GM13976 (cell line): Measurements from ENCODE around the gene ESR2.
A peak's percentile ranks its signal among the peaks of the same experiment; 100 is the strongest.

Source experiments
- DNase-seq: peaks from one replicate; pipeline ENCODE4 v3.0.0; 2012; ENCODE audit warnings: low spot score
- in situ Hi-C: fragments of 300-500 bp; cut with MboI; formaldehyde crosslinking; loops from one replicate; pipeline ENCODE4 v1.12.0; 2022; ENCODE audit warnings: low sequenced_read_pairs, mixed read lengths, inconsistent platforms; ENCODE audit not compliant: unreplicated experiment
- TF ChIP-seq, protein P1 (sequence below): IDR thresholded peaks from 2 replicates; pipeline ENCODE4 v1.5.1; 2012; ENCODE audit warnings: borderline replicate concordance, mild to moderate bottlenecking; ENCODE audit not compliant: insufficient read depth; ENCODE audit errors: extremely low read depth, missing control alignments, control extremely low read depth

Gene ESR2

DNA sequence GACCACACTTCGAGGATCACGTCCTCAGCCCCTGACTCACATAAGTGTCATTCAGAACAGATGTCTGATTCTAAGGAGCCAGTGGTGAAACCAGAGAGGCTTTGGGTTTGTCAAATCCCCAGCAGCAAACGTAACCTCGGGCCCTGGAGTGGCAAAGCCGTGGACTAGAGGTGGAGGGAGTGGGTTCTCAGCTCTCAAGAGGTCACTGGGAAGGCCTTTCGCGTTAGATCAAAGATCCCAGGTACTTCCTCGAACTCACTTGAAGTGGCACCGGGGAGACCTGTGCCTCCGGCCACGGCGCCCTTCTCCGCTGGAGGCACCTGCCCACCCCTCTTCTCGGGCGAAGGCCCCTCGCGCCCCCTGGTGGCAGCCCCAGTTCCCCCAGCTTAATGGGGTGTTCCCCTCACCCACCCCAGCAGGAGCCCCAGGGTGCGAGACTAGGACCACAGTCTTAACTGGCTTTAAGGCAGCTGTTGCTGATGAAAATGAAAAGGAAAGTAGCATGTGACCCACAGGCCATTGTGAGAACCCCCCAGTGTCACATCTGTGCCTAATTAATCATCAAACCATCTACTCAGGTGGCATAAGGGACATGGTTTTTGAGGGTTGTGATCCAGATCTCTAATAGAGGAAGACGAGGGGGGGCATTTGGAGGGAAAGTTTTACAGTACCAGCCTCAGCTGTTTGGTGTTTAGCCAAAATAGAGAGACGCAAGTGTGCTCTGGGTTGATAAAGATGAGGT lies 672 bp upstream of the ESR2 start:
- in situ Hi-C loops = no loop called here

DNA sequence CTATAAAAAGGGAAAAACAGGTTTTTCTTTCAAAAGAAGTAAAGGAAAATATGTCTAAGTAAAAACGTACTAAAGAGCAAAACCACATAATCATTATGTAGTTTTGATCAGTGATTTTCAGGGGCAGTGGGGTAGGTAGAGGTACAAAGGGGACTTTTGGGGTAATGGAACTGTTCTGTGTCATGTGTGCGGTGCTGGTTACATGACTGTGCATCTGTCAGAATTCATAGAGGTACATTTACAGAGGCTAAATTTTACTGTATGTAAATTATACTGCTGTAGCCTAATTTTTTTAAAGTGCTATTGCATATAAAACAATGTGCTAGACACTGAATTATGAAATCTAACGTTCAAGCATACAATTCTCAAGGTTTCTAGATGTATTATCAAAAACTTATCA lies 2.0 kb downstream of the ESR2 start:
- in situ Hi-C loops = no loop called here
- TF ChIP-seq, protein P1, sequence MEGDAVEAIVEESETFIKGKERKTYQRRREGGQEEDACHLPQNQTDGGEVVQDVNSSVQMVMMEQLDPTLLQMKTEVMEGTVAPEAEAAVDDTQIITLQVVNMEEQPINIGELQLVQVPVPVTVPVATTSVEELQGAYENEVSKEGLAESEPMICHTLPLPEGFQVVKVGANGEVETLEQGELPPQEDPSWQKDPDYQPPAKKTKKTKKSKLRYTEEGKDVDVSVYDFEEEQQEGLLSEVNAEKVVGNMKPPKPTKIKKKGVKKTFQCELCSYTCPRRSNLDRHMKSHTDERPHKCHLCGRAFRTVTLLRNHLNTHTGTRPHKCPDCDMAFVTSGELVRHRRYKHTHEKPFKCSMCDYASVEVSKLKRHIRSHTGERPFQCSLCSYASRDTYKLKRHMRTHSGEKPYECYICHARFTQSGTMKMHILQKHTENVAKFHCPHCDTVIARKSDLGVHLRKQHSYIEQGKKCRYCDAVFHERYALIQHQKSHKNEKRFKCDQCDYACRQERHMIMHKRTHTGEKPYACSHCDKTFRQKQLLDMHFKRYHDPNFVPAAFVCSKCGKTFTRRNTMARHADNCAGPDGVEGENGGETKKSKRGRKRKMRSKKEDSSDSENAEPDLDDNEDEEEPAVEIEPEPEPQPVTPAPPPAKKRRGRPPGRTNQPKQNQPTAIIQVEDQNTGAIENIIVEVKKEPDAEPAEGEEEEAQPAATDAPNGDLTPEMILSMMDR = no peak
- no peak for DNase-seq

More for the DNA sequence above, 672 bp upstream of the ESR2 start:
- peak; percentile 89 for DNase-seq
- TF ChIP-seq, protein P1 = peak; percentile 76

DNA sequence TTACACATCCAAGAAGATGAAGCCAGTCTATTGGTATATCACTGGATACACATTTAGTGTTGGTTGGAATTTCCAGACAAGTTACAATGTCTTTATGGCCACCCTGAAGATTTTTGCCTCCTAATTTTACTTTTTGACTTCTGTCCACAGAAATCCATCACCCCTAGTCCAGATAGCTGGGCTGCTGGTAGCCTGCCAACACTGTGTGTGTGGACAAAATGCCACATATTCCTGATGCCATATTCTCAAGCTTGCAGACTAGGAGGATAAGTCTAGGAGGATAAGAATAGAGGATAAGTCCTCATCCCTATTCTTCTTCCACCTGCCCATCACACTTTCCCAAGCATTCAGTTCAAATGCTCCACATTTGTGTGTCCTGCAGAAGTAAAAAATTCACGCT lies 4.6 kb downstream of the ESR2 start:
- in situ Hi-C loops = no loop called here
- TF ChIP-seq, protein P1 = no peak
- DNase-seq = no peak

DNA sequence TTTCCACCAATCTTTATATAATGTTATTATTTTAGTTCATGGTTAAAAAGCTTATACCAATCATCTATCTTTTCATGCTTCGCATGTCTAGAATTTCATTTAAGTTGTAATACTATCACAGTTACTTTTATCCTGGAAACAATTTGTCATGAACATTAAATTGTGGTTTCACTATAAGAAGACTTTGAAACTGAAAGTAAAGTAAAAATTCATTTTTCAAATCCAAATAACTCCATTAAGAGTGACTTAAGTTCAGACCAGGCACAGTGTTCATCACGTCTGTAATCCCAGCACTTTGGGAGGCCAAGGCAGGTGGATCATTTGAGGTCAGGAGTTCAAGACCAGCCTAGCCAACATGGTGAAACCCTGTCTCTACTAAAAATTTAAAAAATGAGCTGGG lies 12.4 kb downstream of the ESR2 start:
- no peak for DNase-seq
- in situ Hi-C loops = no loop called here
- TF ChIP-seq, protein P1 = no peak

DNA sequence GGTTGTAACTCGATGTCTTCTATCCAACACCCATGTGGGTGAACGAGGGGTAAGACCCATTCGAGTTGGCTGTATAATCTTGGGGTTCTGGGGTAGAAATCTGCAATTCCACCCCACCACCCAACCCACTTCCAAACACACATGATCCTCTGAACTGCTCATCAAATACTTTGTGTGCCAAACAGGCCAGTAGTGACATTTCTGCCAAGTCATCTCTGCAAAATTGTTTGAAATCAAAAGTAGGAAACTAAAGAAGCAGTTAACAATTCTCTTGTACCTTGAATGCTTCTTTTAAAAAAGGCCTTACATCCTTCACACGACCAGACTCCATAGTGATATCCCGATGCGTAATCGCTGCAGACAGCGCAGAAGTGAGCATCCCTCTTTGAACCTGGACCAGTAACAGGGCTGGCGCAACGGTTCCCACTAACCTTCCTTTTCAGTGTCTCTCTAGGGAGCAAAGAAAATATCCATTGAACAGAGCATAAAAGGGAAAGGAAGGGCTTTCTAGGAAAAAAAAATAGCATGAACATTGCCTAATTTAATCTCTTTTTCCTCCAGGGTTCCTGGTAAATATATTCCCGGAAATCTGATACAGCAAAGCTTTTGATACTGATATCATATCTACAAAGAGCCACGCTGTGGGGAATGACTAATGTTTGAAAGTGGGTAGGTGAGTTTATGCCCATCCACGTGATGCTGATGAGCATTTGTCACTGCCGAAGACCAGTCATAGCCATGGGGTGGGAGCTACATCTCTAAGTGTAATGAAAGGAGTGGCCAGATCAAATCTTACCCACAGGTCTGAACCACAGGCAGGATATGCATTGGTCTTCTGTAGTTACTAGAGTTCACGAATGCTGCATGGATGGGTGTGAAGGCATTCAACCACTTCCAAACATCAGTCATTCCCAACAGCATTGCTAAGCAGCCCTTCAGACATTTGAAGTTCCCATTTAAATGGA lies 14.2 kb downstream of the ESR2 start:
- in situ Hi-C loops = no loop called here
- TF ChIP-seq, protein P1 = no peak
- no peak for DNase-seq

DNA sequence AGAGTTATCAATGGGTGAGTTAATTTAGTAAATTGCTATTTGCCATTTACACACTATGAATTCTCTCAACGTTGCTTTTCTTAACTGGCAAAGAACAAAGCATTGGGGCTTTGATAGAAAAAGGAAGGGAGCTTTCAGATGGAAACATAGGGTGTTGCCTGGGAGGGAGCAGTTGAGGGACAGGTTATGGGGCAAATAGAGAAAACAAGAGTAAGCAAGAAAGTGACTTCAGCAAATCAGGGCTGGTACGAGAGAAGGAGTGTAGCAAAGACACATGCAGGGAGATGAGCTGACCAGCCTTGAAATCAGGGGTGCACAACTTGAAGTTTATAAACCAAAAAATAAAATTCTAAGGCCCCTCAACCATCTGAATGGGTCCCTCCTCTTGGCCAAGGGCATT lies 15.7 kb downstream of the ESR2 start:
- TF ChIP-seq, protein P1 = no peak
- no peak for DNase-seq
- in situ Hi-C loops = no loop called here
